ENCODE measurements around the gene DENND1A.

DENND1A gene

DNA sequence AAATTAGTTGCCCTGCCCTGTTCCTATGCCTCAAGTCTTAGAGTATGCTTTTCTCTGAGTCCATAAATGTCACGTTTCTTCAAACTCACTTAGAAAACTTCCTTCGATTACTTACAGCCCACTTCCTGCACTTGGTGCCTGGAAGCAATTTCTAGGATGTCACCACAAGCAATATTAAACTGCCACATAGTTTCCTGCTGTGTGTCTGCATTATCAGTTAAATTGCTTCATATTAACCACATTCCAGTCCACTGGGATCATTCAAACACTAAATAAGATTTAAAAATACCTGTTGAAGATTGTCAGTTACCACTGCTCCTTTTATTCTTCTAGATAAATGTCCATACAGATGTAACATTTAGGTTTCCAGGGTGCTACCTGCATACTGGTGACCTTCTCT, 4.1 kb downstream of the DENND1A start:
- H3K27ac ChIP-seq = no peak overlapping the region
- H3K4me3 ChIP-seq = no peak overlapping the region
- TF ChIP-seq CTCF (IDR thresholded peaks at IDR 0.05) = no peak
- no peak for DNase-seq (ENCODE audit: low spot score)

GRCh38 chr9:123925161-123925560, 4.8 kb downstream of the DENND1A start:
- no peak for TF ChIP-seq CTCF (IDR thresholded peaks at IDR 0.05)
- Histone ChIP-seq H3K27ac (no peak overlapping the region), H3K4me3 (no peak overlapping the region)
- DNase-seq (ENCODE audit: low spot score) = no peak

DNA sequence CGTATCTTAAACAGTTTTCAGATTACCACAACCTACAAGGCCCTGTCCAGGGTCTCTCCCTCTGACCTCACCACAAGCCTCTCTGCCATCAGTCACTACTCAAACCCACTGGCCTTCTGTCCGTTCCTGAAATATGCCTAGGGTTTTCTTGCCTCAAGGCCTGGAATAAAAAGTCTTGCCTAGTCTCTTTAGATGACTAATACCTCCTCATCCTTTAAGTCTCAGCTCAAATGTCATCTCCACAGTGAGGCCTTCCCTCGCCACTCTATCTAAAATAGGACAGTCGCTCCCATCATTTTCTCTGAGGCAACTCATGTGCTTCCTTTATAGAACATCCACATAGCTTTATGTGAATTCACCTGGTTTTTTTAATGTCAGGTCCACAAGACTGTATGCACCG, 5.2 kb downstream of the DENND1A start:
- TF ChIP-seq CTCF (IDR thresholded peaks at IDR 0.05) = no peak
- Histone ChIP-seq H3K27ac (no peak overlapping the region), H3K4me3 (no peak overlapping the region)
- no peak for DNase-seq (ENCODE audit: low spot score)

DNA sequence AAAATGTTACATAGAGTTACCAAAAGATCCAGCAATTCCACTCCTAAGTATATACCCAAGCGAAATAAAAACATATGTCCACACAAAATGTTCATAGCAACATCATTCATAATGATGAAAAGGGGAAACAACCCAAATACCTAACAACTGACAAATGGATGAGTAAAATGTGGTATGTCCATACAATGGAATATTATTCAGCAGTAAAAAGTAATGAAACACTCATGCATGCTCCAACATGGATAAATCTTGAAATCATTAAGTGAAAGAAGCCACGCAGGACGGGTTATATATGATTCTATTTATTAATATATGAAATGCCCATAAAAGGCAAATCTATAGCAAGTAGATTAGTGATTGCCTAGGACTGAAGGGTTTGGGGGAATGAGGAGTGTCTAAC, 6.0 kb downstream of the DENND1A start:
- Histone ChIP-seq H3K27ac (no peak overlapping the region), H3K4me3 (no peak overlapping the region)
- no peak for DNase-seq (ENCODE audit: low spot score)
- TF ChIP-seq CTCF (IDR thresholded peaks at IDR 0.05) = no peak

DNA sequence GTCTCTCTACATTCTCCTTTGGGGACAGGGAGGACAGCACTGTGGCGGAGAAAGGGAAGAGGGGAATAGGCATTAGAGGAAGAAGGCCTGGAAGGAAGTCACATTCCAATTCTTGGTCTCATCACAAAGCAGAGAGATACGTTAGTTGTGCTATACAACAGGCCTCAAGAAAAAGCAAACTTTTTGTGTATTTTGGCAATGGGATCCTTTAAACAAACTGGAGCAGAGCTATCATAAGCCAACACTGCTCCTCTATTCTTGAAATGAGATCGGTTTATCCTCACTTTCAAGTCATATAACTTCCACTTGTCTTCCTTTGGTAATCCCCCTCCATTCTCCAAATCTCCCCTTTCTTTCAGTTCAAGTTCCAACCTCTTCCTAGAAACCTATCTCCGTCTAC, 6.5 kb downstream of the DENND1A start:
- no peak for DNase-seq (ENCODE audit: low spot score)
- no peak for TF ChIP-seq CTCF (IDR thresholded peaks at IDR 0.05)
- Histone ChIP-seq H3K4me3 (no peak overlapping the region), H3K27ac (no peak overlapping the region)

DNA sequence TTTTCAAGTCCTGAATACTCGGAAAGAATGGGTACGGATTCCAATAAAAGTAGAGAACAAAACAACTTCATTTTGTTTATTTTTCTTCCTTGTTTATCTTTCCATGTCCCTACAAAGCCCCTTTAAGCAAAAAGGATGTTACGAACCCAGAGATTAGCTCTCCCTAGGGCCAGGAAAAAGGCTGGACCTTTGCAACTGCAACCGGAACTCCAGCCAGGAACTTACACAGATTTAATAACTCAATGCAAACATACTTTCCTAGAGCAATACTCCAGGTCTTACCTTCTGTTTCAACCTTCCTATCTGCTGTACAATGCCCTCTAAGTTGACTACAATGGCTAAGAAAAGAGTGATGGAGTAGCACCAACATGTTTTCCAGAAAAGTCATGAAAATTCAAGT, 7.0 kb downstream of the DENND1A start:
- no peak for DNase-seq (ENCODE audit: low spot score)
- no peak for TF ChIP-seq CTCF (IDR thresholded peaks at IDR 0.05)
- Histone ChIP-seq H3K27ac (no peak overlapping the region), H3K4me3 (no peak overlapping the region)

GRCh38 chr9:123922431-123922830, 7.5 kb downstream of the DENND1A start:
- DNase-seq (ENCODE audit: low spot score) = no peak
- Histone ChIP-seq H3K27ac (no peak overlapping the region), H3K4me3 (no peak overlapping the region)
- TF ChIP-seq CTCF (IDR thresholded peaks at IDR 0.05) = no peak

Measured in coronary artery (tissue), 2 donors.